ENCODE data around the gene BTBD6. TPM values are rescaled to one million over a fixed set of nuclear protein-coding genes. Genes with fewer than 3 reads are reported as not detected.

Gene BTBD6
- total and polyA plus RNA-seq, 9 of the 15 experiments (the other 6 are each of a cell fraction or from before 2014, with no cell fraction given): not detected

DNA sequence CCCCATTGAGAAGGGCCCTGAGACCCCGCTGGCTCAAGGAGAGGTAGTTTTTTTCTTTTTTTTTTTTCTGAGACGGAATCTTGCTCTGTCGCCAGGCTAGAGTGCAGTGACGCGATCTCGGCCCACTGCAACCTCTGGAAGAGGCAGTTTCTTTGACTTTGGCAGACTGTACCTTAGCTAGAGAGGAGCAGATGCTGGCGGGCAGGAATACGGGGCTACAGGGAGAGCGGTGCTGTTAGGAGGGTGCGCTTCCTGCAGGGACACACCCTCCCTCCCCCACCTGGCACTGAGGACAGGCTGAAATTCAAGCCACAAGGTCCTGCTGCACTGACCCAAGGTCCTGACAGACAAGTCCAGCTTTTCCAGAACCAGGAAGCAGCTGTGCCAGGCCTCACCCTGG lies 35.0 kb upstream of the BTBD6 start:
- CTCF ChIA-PET (ENCODE audit: low intra/inter-chr PET ratio): interaction anchor here (0.5 kb wide), 1 partner anchor 314 kb away, joined by 3 read pairs; no protein-coding TSS in a partner anchor
- intact Hi-C loops (cut with micrococcal nuclease): no loop called here
- DNase-seq (ENCODE audit: extremely low read depth in 1 of 4, low spot score in 3 of 4) (no peak), ATAC-seq (no peak), FAIRE-seq (no peak)
- POLR2A ChIA-PET: no interaction called here
- no peak overlapping the region for H3K4me2 ChIP-seq (ENCODE audit: insufficient read depth, low read length)
- H3K79me2 ChIP-seq (ENCODE audit: control insufficient read depth, insufficient read depth, low read length): no peaks in the 10 kb centered on the region
- peaks cover 0 to 11% of the 10 kb centered on the region in 2 experiments; a peak in 2 of 5 replicates for H3K4me1 ChIP-seq (replicated peaks in 1 of 2; ENCODE audit: control insufficient read depth in 2 of 2, insufficient read depth in 2 of 2, low read length in 2 of 2)
- no TSS peak for BruUV-seq (replicated peaks)
- no peaks in the 10 kb centered on the region for H4K20me1 ChIP-seq (replicated peaks; ENCODE audit: control insufficient read depth, insufficient read depth, low read length)
- H3K9ac ChIP-seq (ENCODE audit: insufficient read depth in 1 of 2, low read depth in 2 of 2, low read length in 2 of 2): no peak overlapping the region; a peak in 1 of 4 replicates
- H3K4me3 ChIP-seq: no peak overlapping the region
- H3K27me3 ChIP-seq (ENCODE audit: control insufficient read depth in 2 of 2, insufficient read depth in 2 of 2, low read length in 2 of 2): no peaks in the 10 kb centered on the region
- H3K36me3 ChIP-seq (ENCODE audit: control insufficient read depth, insufficient read depth, low read length): peaks cover 7% of the 10 kb centered on the region; the same call in 1 of the 3 replicates
- no peak overlapping the region for H3K27ac ChIP-seq (ENCODE audit: extremely low read depth, low read depth, low read length)
- 84% methylated on average over 3 of the region's 10 CpGs for WGBS (ENCODE audit: insufficient coverage, low coverage, missing lambda C conversion rate)
- no peaks in the 10 kb centered on the region for H3K9me3 ChIP-seq (replicated peaks; ENCODE audit: control insufficient read depth, insufficient read depth, low read depth, low read length)
- H2AFZ ChIP-seq (ENCODE audit: low read depth, low read length): no peak overlapping the region
- no peaks in the 10 kb centered on the region for H3K9me1 ChIP-seq (ENCODE audit: control insufficient read depth, insufficient read depth, low read length)
- no peak for TF ChIP-seq HDAC8 (tag; IDR thresholded peaks at IDR 0.05)
- no peak for TF ChIP-seq ZNF24 (IDR thresholded peaks at IDR 0.05)
- TF ChIP-seq, protein P1, sequence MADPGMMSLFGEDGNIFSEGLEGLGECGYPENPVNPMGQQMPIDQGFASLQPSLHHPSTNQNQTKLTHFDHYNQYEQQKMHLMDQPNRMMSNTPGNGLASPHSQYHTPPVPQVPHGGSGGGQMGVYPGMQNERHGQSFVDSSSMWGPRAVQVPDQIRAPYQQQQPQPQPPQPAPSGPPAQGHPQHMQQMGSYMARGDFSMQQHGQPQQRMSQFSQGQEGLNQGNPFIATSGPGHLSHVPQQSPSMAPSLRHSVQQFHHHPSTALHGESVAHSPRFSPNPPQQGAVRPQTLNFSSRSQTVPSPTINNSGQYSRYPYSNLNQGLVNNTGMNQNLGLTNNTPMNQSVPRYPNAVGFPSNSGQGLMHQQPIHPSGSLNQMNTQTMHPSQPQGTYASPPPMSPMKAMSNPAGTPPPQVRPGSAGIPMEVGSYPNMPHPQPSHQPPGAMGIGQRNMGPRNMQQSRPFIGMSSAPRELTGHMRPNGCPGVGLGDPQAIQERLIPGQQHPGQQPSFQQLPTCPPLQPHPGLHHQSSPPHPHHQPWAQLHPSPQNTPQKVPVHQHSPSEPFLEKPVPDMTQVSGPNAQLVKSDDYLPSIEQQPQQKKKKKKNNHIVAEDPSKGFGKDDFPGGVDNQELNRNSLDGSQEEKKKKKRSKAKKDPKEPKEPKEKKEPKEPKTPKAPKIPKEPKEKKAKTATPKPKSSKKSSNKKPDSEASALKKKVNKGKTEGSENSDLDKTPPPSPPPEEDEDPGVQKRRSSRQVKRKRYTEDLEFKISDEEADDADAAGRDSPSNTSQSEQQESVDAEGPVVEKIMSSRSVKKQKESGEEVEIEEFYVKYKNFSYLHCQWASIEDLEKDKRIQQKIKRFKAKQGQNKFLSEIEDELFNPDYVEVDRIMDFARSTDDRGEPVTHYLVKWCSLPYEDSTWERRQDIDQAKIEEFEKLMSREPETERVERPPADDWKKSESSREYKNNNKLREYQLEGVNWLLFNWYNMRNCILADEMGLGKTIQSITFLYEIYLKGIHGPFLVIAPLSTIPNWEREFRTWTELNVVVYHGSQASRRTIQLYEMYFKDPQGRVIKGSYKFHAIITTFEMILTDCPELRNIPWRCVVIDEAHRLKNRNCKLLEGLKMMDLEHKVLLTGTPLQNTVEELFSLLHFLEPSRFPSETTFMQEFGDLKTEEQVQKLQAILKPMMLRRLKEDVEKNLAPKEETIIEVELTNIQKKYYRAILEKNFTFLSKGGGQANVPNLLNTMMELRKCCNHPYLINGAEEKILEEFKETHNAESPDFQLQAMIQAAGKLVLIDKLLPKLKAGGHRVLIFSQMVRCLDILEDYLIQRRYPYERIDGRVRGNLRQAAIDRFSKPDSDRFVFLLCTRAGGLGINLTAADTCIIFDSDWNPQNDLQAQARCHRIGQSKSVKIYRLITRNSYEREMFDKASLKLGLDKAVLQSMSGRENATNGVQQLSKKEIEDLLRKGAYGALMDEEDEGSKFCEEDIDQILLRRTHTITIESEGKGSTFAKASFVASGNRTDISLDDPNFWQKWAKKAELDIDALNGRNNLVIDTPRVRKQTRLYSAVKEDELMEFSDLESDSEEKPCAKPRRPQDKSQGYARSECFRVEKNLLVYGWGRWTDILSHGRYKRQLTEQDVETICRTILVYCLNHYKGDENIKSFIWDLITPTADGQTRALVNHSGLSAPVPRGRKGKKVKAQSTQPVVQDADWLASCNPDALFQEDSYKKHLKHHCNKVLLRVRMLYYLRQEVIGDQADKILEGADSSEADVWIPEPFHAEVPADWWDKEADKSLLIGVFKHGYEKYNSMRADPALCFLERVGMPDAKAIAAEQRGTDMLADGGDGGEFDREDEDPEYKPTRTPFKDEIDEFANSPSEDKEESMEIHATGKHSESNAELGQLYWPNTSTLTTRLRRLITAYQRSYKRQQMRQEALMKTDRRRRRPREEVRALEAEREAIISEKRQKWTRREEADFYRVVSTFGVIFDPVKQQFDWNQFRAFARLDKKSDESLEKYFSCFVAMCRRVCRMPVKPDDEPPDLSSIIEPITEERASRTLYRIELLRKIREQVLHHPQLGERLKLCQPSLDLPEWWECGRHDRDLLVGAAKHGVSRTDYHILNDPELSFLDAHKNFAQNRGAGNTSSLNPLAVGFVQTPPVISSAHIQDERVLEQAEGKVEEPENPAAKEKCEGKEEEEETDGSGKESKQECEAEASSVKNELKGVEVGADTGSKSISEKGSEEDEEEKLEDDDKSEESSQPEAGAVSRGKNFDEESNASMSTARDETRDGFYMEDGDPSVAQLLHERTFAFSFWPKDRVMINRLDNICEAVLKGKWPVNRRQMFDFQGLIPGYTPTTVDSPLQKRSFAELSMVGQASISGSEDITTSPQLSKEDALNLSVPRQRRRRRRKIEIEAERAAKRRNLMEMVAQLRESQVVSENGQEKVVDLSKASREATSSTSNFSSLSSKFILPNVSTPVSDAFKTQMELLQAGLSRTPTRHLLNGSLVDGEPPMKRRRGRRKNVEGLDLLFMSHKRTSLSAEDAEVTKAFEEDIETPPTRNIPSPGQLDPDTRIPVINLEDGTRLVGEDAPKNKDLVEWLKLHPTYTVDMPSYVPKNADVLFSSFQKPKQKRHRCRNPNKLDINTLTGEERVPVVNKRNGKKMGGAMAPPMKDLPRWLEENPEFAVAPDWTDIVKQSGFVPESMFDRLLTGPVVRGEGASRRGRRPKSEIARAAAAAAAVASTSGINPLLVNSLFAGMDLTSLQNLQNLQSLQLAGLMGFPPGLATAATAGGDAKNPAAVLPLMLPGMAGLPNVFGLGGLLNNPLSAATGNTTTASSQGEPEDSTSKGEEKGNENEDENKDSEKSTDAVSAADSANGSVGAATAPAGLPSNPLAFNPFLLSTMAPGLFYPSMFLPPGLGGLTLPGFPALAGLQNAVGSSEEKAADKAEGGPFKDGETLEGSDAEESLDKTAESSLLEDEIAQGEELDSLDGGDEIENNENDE (IDR thresholded peaks at IDR 0.05; ENCODE audit: low read depth, low read length): no peak
- no peak for TF ChIP-seq BMI1 (IDR thresholded peaks at IDR 0.05; ENCODE audit: low read length)
- TF ChIP-seq ZNF583 (CRISPR knock-in tag; IDR thresholded peaks at IDR 0.05): no peak
- TF ChIP-seq SP2 (IDR thresholded peaks at IDR 0.05; ENCODE audit: extremely low read depth, low read depth, low read length, poor library complexity, severe bottlenecking): no peak
- TF ChIP-seq, protein P2, sequence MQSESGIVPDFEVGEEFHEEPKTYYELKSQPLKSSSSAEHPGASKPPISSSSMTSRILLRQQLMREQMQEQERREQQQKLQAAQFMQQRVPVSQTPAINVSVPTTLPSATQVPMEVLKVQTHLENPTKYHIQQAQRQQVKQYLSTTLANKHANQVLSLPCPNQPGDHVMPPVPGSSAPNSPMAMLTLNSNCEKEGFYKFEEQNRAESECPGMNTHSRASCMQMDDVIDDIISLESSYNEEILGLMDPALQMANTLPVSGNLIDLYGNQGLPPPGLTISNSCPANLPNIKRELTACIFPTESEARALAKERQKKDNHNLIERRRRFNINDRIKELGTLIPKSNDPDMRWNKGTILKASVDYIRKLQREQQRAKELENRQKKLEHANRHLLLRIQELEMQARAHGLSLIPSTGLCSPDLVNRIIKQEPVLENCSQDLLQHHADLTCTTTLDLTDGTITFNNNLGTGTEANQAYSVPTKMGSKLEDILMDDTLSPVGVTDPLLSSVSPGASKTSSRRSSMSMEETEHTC (IDR thresholded peaks at IDR 0.05): no peak
- no peak for TF ChIP-seq HMG20A (CRISPR knock-in tag; conservative IDR thresholded peaks at IDR 0.05)
- no peak for TF ChIP-seq ZNF274 (IDR thresholded peaks at IDR 0.05; ENCODE audit: borderline replicate concordance, low read depth, low read length)
- TF ChIP-seq SAFB (IDR thresholded peaks at IDR 0.05; ENCODE audit: borderline replicate concordance, low read depth, low read length): no peak
- TF ChIP-seq PRPF4 (IDR thresholded peaks at IDR 0.05; ENCODE audit: insufficient read depth, low read depth, low read length, poor library complexity, severe bottlenecking): no peak
- in situ Hi-C loops (cut with MboI): loop anchor here (5.0 kb wide), 1 partner anchor 129 kb away; no protein-coding TSS in a partner anchor
